Activated T-cell treated with anti-CD3 and anti-CD28 coated beads for 24 hours (primary cell): ENCODE measurements around the gene GPR3.
"Not testable (repeated sequence)": the region's sequence is repeated elsewhere in the genome, so short reads cannot be mapped to it uniquely, and the experiment has no call there.

Source experiments
- DNase-seq: peaks from one replicate; pipeline ENCODE4 v3.0.0-alpha.2; 2020; ENCODE audit warnings: low read depth

GPR3 gene

GRCh38 chr1:27380224-27380623, 12.2 kb upstream of the GPR3 start:
- DNase-seq: no peak

- no peak for DNase-seq
These were observed 11.4 kb upstream of the GPR3 start for GRCh38 chr1:27380766-27381733.

GRCh38 chr1:27381969-27382762, 10.3 kb upstream of the GPR3 start:
- DNase-seq: no peak

DNA sequence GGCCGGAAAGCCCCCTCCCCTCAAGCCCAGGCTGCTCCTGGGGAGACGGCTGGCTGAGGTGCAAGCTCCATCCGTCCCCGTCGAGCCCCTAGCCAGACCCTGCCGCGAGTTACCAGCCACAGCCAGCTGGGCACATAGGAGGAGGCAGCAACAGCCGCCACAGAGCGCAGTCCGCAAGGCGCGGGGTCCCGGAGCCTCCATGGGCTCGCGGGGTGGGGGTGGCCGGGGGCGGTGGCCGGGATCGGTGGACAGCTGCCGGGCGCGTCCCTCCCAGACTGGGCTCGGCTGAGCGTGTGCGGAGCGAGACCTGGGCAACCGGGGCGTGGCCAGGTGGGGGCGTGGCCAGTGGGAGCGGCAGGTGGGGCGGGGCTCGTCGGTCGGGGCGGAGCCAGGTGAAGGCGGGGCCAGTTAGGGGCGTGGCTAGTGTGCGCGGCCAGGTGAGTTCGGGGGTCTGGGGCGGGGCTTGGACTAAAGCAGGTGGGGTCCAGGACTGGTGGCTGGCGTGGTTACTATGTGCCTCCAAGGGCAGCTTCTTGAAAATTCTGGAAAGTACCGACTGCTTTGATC, 9.3 kb upstream of the GPR3 start, which contains the start of gene CD164L2:
CD164L2 (minus strand) TSS at position 295 of the 567 bp plus-strand sequence; CDS start at position 201, 94 bp downstream.
- DNase-seq: no peak

- no peak for DNase-seq
These were observed 8.8 kb upstream of the GPR3 start for GRCh38 chr1:27383661-27384060.

DNA sequence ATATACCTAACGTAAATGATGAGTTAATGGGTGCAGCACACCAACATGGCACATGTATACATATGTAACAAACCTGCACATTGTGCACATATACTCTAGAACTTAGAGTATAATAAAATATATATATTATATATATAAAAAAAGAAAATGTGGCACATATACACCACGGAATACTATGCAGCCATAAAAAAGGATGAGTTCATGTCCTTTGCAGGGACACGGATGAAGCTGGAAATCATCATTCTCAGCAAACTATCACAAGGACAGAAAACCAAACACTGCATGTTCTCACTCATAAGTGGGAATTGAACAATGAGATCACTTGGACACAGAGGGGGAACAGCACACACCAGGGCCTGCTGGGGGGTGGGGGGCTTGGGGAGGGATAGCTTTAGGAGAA, 7.6 kb upstream of the GPR3 start:
- DNase-seq: not testable (repeated sequence)

- peak; percentile 64 for DNase-seq
These were observed 4.0 kb upstream of the GPR3 start for GRCh38 chr1:27388337-27389005.

GRCh38 chr1:27391511-27392095, 819 bp upstream of the GPR3 start:
- DNase-seq: no peak

- no peak for DNase-seq
These were observed 585 bp downstream of the GPR3 start for GRCh38 chr1:27392778-27393635.

- DNase-seq: no peak
These were observed 1.3 kb downstream of the GPR3 start for GRCh38 chr1:27393641-27394281.

- DNase-seq: no peak
These were observed 1.8 kb downstream of the GPR3 start for GRCh38 chr1:27394282-27394658.

GRCh38 chr1:27394925-27395324, 2.5 kb downstream of the GPR3 start:
- no peak for DNase-seq

DNA sequence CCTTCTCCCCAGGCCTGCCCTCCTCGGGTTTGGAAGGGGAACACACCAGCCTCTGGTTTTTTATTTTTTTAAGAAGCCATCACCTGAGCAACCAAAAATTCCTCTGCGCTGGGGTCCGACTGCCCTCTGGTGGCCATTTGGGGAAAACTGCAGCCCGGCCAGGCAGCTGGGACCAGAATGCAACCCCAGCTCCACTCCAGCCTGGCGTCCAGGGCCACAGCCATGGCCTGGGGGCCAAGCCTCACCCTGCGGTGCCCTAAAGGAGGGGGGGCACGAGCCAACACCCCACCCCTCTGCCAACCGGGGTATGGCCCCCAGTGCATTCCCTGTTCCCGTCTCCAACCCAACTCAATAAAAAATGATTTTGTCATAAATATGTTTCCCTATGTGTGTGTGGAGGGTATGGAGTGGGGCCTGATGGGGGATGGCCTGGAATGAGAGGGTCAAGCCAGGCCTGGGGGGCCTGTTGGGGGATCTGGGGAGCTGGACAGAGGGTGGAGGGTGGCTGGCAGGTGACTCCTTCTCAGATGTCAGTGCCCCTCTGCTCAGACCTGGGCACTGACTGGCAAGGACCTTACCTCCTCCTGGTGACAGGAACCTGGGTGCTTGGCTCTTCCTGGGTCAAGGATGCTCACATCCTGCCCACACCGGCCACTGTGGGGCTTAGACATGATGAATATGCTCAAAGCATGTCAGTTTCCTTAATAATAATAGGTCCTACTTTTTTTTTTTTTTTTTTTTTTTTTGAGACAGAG, 3.2 kb downstream of the GPR3 start:
- DNase-seq: peak; percentile 72

- no peak for DNase-seq
These were observed 4.7 kb downstream of the GPR3 start for GRCh38 chr1:27397110-27397509.

GRCh38 chr1:27397749-27398148, 5.3 kb downstream of the GPR3 start:
- no peak for DNase-seq

GRCh38 chr1:27398405-27399149, 6.2 kb downstream of the GPR3 start:
- DNase-seq: no peak

GRCh38 chr1:27399251-27400025, 7.0 kb downstream of the GPR3 start:
- DNase-seq: no peak
